Muscle of arm (tissue), 14 donors: ENCODE results near the gene INPP1. TPM values are rescaled to one million over a fixed set of nuclear protein-coding genes. Genes with fewer than 3 reads are reported as not detected.
"Not testable (repeated sequence)": the region's sequence is repeated elsewhere in the genome, so short reads cannot be mapped to it uniquely, and the experiment has no call there.

Experiments used
- DNase-seq: peaks from one replicate; pipeline ENCODE4 v3.0.0-alpha.2; 2013
- long read RNA-seq, 11 donors: transcript quantifications; one replicate each; lab custom pipeline, GENCODE V29; 2026
- polyA plus RNA-seq, 12 donors: library from polyadenylated mRNA; unstranded; fragments of 120-200 nt; gene quantifications; one replicate each; pipeline ENCODE4 v1.2.1, GENCODE V29; 2013; ENCODE audit not compliant: insufficient read length in 12 of 12

Gene INPP1
- polyA plus RNA-seq: 10 to 100 TPM in 11 of 12 donors, not detected in 1; 12.1 to 27.2 (median 20.0) TPM
- long read RNA-seq, donor 1, transcript INPP1-201 (6 exons, 1,919 nt): major isoform, 6 of 52 reads
- long read RNA-seq, donor 1, partial matches to known transcripts: 40 of 52 reads
- long read RNA-seq, donor 1, other reads (novel, unspliced or antisense): 0 of 52 reads
- long read RNA-seq, donor 2, transcript INPP1-201 (6 exons, 1,919 nt): major isoform, 5 of 13 reads
- long read RNA-seq, donor 2, partial matches to known transcripts: 8 of 13 reads
- long read RNA-seq, donor 2, other reads (novel, unspliced or antisense): 0 of 13 reads
- long read RNA-seq, donor 3, partial matches to known transcripts: 0 of 3 reads
- long read RNA-seq, donor 3, other reads (novel, unspliced or antisense): 0 of 3 reads
- long read RNA-seq, donor 4: 0 reads
- long read RNA-seq, donor 5, partial matches to known transcripts: 24 of 27 reads
- long read RNA-seq, donor 5, other reads (novel, unspliced or antisense): 0 of 27 reads
- long read RNA-seq, donor 6, partial matches to known transcripts: 20 of 21 reads
- long read RNA-seq, donor 6, other reads (novel, unspliced or antisense): 0 of 21 reads
- long read RNA-seq, donor 7, partial matches to known transcripts: 0 of 3 reads
- long read RNA-seq, donor 7, other reads (novel, unspliced or antisense): 0 of 3 reads
- long read RNA-seq, donor 8, partial matches to known transcripts: 0 of 3 reads
- long read RNA-seq, donor 8, other reads (novel, unspliced or antisense): 0 of 3 reads
- long read RNA-seq, donor 9, partial matches to known transcripts: 0 of 2 reads
- long read RNA-seq, donor 9, other reads (novel, unspliced or antisense): 0 of 2 reads
- long read RNA-seq, donor 10, partial matches to known transcripts: 28 of 35 reads
- long read RNA-seq, donor 10, other reads (novel, unspliced or antisense): 0 of 35 reads
- long read RNA-seq, donor 11, transcript INPP1-201 (6 exons, 1,919 nt): major isoform, 6 of 32 reads
- long read RNA-seq, donor 11, partial matches to known transcripts: 23 of 32 reads
- long read RNA-seq, donor 11, other reads (novel, unspliced or antisense): 0 of 32 reads

GRCh38 chr2:190343536-190344275, at the start of gene INPP1:
Gene INPP1, plus strand, starts transcription at chr2:190343589. Its CDS starts 16,514 bp downstream, at chr2:190360103.
- peak; percentile 64 for DNase-seq

- DNase-seq: not testable (repeated sequence)
These were observed 45.5 kb upstream of the INPP1 start for GRCh38 chr2:190297880-190298279.

GRCh38 chr2:190301032-190301431, 42.4 kb upstream of the INPP1 start:
- DNase-seq: no peak

GRCh38 chr2:190302052-190302451, 41.3 kb upstream of the INPP1 start:
- DNase-seq: no peak

GRCh38 chr2:190303647-190304046, 39.7 kb upstream of the INPP1 start:
- no peak for DNase-seq

- DNase-seq: no peak
These were observed 39.0 kb upstream of the INPP1 start for GRCh38 chr2:190304404-190304803.

GRCh38 chr2:190308031-190308430, 35.4 kb upstream of the INPP1 start:
- DNase-seq: no peak

- DNase-seq: no peak
These were observed 31.3 kb upstream of the INPP1 start for GRCh38 chr2:190311893-190312634.

- DNase-seq: not testable (repeated sequence)
These were observed 30.8 kb upstream of the INPP1 start for GRCh38 chr2:190312635-190313025.

- DNase-seq: no peak
These were observed 29.5 kb upstream of the INPP1 start for GRCh38 chr2:190313880-190314279.

GRCh38 chr2:190315273-190315672, 28.1 kb upstream of the INPP1 start:
- DNase-seq: no peak

GRCh38 chr2:190318514-190318913, 24.9 kb upstream of the INPP1 start:
- peak; percentile 7 for DNase-seq

GRCh38 chr2:190318931-190319554, 24.3 kb upstream of the INPP1 start:
- no peak for DNase-seq

- peak; percentile 99 for DNase-seq
These were observed 23.6 kb upstream of the INPP1 start, which contains the start of gene HIBCH for GRCh38 chr2:190319555-190320498. Gene HIBCH, minus strand, starts transcription at chr2:190319826. Its CDS starts 76 bp downstream, at chr2:190319750.

GRCh38 chr2:190320696-190321095, 22.7 kb upstream of the INPP1 start:
- no peak for DNase-seq

- no peak for DNase-seq
These were observed 20.0 kb upstream of the INPP1 start for GRCh38 chr2:190323406-190323805.

GRCh38 chr2:190325588-190325987, 17.8 kb upstream of the INPP1 start:
- no peak for DNase-seq

GRCh38 chr2:190327867-190328572, 15.4 kb upstream of the INPP1 start:
- no peak for DNase-seq
